PC-3 (cell line): Measurements from ENCODE around the gene MRPL33. TPM values are rescaled to one million over a fixed set of nuclear protein-coding genes. Genes with fewer than 3 reads are reported as not detected.

ENCODE experiments used
- ATAC-seq: fragments of 200-7000 bp; cut with Tn5 transposase; 2 replicates; pipeline ENCODE4 v1.9.1; 2020; ENCODE audit warnings: mild to moderate bottlenecking, moderate library complexity
- BruUV-seq: library from RNA; stranded (reverse); fragments of 400-500 nt; replicated peaks from 2 replicates; lab custom pipeline; 2021; lab: Mats Ljungman, UMichigan
- CTCF ChIA-PET: fragments of 300-600 bp; sonication (Branson Sonifier 250); formaldehyde crosslinking; loops from one replicate; lab custom pipeline; 2022; ENCODE audit warnings: antibody characterized with exemption; lab: Charles Lee
- POLR2A ChIA-PET: fragments of 300-600 bp; sonication (Branson Sonifier 250); formaldehyde crosslinking; loops from one replicate; lab custom pipeline; 2022; ENCODE audit warnings: antibody characterized with exemption; ENCODE audit not compliant: unreplicated experiment; lab: Charles Lee
- DNase-seq: peaks from one replicate; pipeline ENCODE4 v3.0.0-alpha.2; 2015
- H2AFZ ChIP-seq: fragments of 300-600 bp; sonication (generic); 2 replicates; pipeline ENCODE4 v1.6.0; 2016; ENCODE audit warnings: antibody characterized with exemption, low read length
- H3F3A ChIP-seq: fragments of 300-600 bp; sonication (generic); one replicate; pipeline ENCODE4 v1.6.0; 2017; ENCODE audit warnings: antibody characterized with exemption, low read length, control low read depth, mild to moderate bottlenecking; ENCODE audit not compliant: unreplicated experiment
- H3K27ac ChIP-seq: fragments of 300-600 bp; sonication (generic); 2 replicates; pipeline ENCODE4 v1.5.1; 2016; ENCODE audit warnings: mild to moderate bottlenecking, low read length
- H3K27me3 ChIP-seq: fragments of 300-600 bp; sonication (generic); 2 replicates; pipeline ENCODE4 v1.6.1; 2016; ENCODE audit warnings: low read length, mixed read lengths
- H3K36me3 ChIP-seq: fragments of 300-600 bp; sonication (generic); 2 replicates; pipeline ENCODE4 v1.6.1; 2016; ENCODE audit warnings: low read depth, mixed run types, low read length, mixed read lengths
- H3K4me1 ChIP-seq: fragments of 300-600 bp; sonication (generic); 2 replicates; pipeline ENCODE4 v1.5.1; 2016; ENCODE audit warnings: low read length; ENCODE audit not compliant: insufficient read depth
- H3K4me2 ChIP-seq: fragments of 300-600 bp; sonication (generic); 2 replicates; pipeline ENCODE4 v1.6.0; 2016; ENCODE audit warnings: low read length
- H3K4me3 ChIP-seq: fragments of 300-600 bp; sonication (generic); 2 replicates; pipeline ENCODE4 v1.5.1; 2016; ENCODE audit warnings: mild to moderate bottlenecking, low read length, mixed read lengths
- H3K79me2 ChIP-seq: fragments of 300-600 bp; sonication (generic); 2 replicates; pipeline ENCODE4 v1.6.1; 2017; ENCODE audit warnings: low read length, mixed read lengths
- H3K9ac ChIP-seq: fragments of 300-600 bp; sonication (generic); 2 replicates; pipeline ENCODE4 v1.6.0; 2016; ENCODE audit warnings: mild to moderate bottlenecking, low read length
- H3K9me2 ChIP-seq: fragments of 300-600 bp; sonication (generic); replicated peaks from 2 replicates; pipeline ENCODE4 v1.6.1; 2016; ENCODE audit warnings: mixed run types, low read length, mixed read lengths
- H3K9me3 ChIP-seq: fragments of 300-600 bp; sonication (generic); 2 replicates; pipeline ENCODE4 v1.6.1; 2016; ENCODE audit warnings: low read length, mixed read lengths
- H4K20me1 ChIP-seq: fragments of 300-600 bp; sonication (generic); 2 replicates; pipeline ENCODE4 v1.6.1; 2016; ENCODE audit warnings: low read length, mixed read lengths
- EZH2 ChIP-seq: fragments of 300-600 bp; sonication (generic); IDR thresholded peaks from one replicate; pipeline ENCODE4 v1.6.1; 2017; ENCODE audit warnings: antibody characterized with exemption, mild to moderate bottlenecking, low read length; ENCODE audit not compliant: unreplicated experiment
- EZH2phosphoT487 ChIP-seq: fragments of 300-600 bp; sonication (generic); IDR thresholded peaks from 2 replicates; pipeline ENCODE4 v1.6.1; 2018; ENCODE audit warnings: mild to moderate bottlenecking, antibody characterized with exemption, low read length, borderline replicate concordance
- intact Hi-C: fragments of 100-400 bp; cut with micrococcal nuclease; formaldehyde crosslinking; loops from 2 replicates; pipeline ENCODE4 v1.9.0; 2023
- total RNA-seq: library from RNA; depleted of rRNA; stranded (reverse); fragments of >200 nt; gene quantifications from 2 replicates; pipeline ENCODE4 v1.2.3, GENCODE V29; 2014
- TF ChIP-seq, protein P1 (sequence below): fragments of 300-600 bp; sonication (generic); conservative IDR thresholded peaks from 2 replicates; pipeline ENCODE4 v1.5.1; 2017; ENCODE audit warnings: antibody characterized with exemption, low read depth, mild to moderate bottlenecking, low read length

The MRPL33 gene
- total RNA-seq, 1 experiment from 2014 or later = 110 TPM

DNA sequence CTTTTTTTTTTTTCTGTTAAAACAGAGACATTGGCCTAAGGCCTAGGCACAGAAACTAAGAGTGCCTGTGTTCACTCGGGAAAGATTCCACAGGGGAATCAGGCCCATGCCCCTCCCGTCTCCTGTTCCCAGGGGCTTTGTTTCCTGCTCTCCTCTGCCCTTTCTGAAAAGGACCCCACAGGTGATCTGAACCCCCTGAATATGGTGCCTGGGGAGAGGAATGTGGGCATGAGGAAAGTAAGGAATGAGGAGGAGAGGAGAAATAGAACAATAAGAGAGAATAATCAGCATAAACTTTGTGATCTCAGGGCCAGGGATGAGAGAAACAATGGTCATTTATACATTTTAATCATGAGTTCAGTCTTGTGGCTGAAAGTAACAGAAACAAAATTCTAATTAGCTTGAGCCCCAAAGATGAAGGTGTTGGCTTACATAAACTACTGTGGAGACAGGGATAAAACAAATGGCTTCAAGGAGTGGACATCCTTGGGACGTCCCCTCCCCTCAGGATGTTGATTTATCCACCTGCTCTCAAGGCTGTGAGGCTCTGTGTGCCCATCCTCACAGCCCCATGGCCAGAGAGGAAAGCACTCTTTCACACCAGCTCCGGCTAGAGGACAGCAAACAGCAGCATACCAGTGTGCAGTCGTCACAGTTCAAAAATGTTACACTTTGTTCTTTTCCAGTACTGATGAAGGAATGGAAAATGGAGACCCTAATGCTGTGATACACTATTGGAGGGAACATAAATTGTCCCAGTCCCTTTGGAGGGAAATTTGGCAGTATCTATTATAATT lies 46.4 kb upstream of the MRPL33 start:
- no peak for ATAC-seq

DNA sequence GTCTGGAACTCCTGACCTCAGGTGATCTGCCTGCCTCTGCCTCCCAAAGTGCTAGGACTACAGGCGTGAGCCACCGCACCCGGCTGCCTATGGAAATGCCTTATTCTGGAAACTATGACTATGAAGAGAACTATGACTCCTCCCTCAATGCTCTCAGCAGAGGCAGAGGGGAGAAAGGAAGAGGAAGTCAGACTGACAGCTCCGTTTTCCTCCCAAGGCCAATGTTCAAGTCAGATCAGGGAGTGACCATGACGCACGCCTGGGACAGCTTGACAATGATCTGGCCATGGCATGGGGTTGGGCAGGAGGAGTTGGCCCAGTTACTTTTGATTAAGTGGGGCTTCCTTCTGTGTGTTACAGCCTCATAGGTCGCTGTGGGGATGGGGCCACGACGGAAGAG lies 44.3 kb upstream of the MRPL33 start:
- Histone ChIP-seq H3K4me2 (no peak overlapping the region), H3K27ac (no peak overlapping the region), H3K9me3 (no peaks in the 10 kb centered on the region), H3F3A (no peaks in the 10 kb centered on the region), H3K9me2 (no peaks in the 10 kb centered on the region), H3K9ac (no peak overlapping the region), H3K4me3 (no peak overlapping the region), H2AFZ (no peak overlapping the region), H3K79me2 (no peaks in the 10 kb centered on the region), H3K27me3 (no peaks in the 10 kb centered on the region), H4K20me1 (no peaks in the 10 kb centered on the region), H3K4me1 (peaks cover 16% of the 10 kb centered on the region), H3K36me3 (no peaks in the 10 kb centered on the region)
- no TSS peak for BruUV-seq
- ATAC-seq (no peak), DNase-seq (no peak)
- ChIA-PET POLR2A (no interaction called here), CTCF (no interaction called here)
- intact Hi-C loops = no loop called here
- TF ChIP-seq EZH2 (no peak), EZH2phosphoT487 (no peak)

More for the DNA sequence above, 46.4 kb upstream of the MRPL33 start:
- H3K9me3 ChIP-seq = no peaks in the 10 kb centered on the region
- no peaks in the 10 kb centered on the region for H3K27me3 ChIP-seq
- H3K9me2 ChIP-seq = no peaks in the 10 kb centered on the region
- no peak overlapping the region for H3K4me2 ChIP-seq
- H3K79me2 ChIP-seq = no peaks in the 10 kb centered on the region
- H3K4me3 ChIP-seq = no peak overlapping the region
- peaks cover 37% of the 10 kb centered on the region for H3K4me1 ChIP-seq
- no peaks in the 10 kb centered on the region for H3F3A ChIP-seq
- DNase-seq = no peak
- H3K9ac ChIP-seq = no peak overlapping the region
- no peak overlapping the region for H3K27ac ChIP-seq
- TF ChIP-seq EZH2phosphoT487 (no peak), EZH2 (no peak)
- TF ChIP-seq, protein P1, sequence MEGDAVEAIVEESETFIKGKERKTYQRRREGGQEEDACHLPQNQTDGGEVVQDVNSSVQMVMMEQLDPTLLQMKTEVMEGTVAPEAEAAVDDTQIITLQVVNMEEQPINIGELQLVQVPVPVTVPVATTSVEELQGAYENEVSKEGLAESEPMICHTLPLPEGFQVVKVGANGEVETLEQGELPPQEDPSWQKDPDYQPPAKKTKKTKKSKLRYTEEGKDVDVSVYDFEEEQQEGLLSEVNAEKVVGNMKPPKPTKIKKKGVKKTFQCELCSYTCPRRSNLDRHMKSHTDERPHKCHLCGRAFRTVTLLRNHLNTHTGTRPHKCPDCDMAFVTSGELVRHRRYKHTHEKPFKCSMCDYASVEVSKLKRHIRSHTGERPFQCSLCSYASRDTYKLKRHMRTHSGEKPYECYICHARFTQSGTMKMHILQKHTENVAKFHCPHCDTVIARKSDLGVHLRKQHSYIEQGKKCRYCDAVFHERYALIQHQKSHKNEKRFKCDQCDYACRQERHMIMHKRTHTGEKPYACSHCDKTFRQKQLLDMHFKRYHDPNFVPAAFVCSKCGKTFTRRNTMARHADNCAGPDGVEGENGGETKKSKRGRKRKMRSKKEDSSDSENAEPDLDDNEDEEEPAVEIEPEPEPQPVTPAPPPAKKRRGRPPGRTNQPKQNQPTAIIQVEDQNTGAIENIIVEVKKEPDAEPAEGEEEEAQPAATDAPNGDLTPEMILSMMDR = no peak
- H4K20me1 ChIP-seq = no peaks in the 10 kb centered on the region
- H2AFZ ChIP-seq = no peak overlapping the region
- BruUV-seq = no TSS peak
- CTCF ChIA-PET = no interaction called here
- H3K36me3 ChIP-seq = no peaks in the 10 kb centered on the region
- POLR2A ChIA-PET = no interaction called here
- intact Hi-C loops = no loop called here

DNA sequence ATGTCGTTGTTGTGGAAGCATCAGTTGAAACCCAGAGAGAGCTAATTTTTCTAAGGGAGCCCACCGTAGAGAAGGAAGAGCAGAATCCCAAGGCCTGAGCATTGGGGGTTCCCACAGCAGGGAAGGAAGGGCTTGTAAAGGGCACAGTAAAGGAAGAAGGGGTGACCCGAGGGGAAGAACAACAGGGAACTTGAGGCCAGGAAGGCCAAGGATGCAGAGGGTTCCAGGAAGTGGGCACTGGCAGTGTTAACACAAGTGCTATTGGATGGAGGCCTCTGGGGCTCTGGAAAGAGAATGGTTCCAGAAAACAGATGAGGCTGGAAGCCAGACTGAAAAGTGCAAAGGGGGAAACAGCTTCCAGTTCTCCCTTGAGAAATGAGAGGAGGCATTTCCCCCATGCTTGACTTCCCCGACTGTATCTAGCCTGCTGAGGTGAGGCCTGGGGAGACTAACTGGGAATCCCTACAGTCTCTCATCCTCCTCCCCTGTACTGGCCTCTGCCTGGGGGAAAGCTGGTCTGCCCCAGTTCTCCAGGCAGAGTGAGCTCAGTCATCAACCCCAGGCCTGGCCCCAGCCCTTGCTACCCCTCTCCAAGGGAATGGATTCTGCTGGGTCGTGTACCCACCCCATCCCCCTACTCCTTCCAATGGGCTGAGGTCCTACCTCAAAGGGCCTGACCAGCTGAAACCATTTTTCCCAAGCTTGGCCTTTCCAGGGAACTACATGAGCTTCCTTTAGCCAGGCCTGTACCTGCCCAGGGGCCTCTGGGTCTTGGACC lies 43.2 kb upstream of the MRPL33 start:
- BruUV-seq = no TSS peak
- Histone ChIP-seq H3K27me3 (no peaks in the 10 kb centered on the region), H3K4me2 (no peak overlapping the region), H3K4me1 (peaks cover 12% of the 10 kb centered on the region), H3K9ac (no peak overlapping the region), H2AFZ (no peak overlapping the region), H3K36me3 (no peaks in the 10 kb centered on the region), H3K79me2 (no peaks in the 10 kb centered on the region), H3K4me3 (no peak overlapping the region), H3F3A (no peaks in the 10 kb centered on the region), H3K9me2 (no peaks in the 10 kb centered on the region), H3K27ac (no peak overlapping the region), H4K20me1 (no peaks in the 10 kb centered on the region), H3K9me3 (no peaks in the 10 kb centered on the region)
- intact Hi-C loops = no loop called here
- ChIA-PET POLR2A (no interaction called here), CTCF (no interaction called here)
- no peak for ATAC-seq
- no peak for TF ChIP-seq EZH2
- no peak for DNase-seq
